Measurements from ENCODE around the gene ROCK2.

The ROCK2 gene

GRCh38 chr2:11144077-11144737 is 200.2 kb downstream of the ROCK2 start:
- DNase-seq = no peak

DNA sequence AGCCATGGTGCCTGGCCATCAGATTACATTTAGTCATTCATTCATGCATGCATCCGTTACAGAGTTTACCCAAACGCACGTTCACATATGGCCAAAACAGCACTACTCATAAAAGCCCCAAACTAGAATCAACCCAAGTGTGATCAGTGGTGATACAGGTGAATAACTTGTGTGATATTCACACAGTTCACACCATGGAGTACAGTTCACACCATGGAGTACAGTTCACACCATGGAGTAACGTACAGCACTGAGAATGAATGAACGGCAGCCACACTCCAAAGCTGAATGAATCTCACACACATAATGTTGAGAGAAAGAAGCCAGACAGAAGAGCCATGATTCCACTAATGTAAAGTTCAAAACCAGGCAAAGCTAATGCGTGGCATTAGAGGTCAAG is 201.4 kb downstream of the ROCK2 start:
- no peak for DNase-seq

DNA sequence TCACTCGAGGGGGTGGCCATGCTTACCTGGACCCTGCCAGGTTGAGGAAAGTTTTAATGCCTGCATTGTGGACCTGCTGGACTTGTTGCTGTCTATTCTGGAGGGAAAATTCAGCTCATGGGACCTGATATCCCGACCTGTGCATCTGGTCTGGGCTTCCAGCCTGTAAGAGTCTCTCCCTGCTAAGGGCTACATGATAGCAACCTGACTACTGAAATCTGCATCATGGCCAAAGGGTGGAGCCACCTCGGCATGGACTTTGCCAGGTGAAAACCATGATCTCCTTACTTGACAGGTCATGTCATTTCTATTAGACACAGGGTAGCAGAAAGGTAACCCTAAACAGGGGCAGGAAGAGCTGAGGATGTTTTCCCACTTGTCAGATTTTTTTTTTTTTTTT is 202.1 kb downstream of the ROCK2 start:
- DNase-seq = no peak

DNA sequence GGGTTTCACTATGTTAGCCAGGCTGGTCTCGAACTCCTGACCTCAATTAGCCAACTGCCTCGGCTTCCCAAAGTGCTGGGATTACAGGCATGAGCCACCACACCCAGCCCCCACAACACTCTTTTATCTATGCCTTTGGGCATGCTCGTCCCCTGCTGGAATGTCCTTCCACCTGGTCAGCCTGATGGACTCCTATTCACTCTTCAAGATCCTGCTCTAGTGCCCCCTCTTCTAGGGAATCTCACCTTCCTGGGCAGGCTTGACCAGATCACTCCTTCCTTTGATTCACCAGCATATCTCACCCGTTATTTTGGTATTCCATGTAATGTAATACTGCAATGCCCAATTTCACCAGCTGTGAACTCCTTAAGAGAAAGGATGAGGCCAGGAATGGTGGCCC is 203.1 kb downstream of the ROCK2 start:
- no peak for DNase-seq

DNA sequence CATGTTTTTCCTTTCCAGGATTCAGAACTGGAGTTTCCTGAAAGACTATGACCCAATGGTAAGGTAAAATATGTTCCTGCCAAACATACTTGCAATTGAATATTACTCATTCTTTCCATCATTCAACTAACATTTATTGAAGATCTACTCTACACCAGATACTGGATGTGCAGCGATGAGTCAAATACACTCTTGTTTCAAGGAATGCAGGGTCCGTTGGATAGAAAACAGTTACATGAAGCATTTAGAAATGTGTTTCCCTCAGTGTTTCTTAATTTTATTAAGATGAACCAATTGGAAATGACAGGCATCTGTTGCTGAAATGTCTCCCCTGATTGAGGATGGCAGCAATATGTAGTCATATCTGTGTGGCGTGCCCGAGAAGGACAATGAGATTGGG is 203.9 kb downstream of the ROCK2 start:
- DNase-seq = no peak

GRCh38 chr2:11134349-11134748 is 210.1 kb downstream of the ROCK2 start:
- no peak for DNase-seq

- no peak for DNase-seq
Observed at GRCh38 chr2:11133936-11134320, 210.5 kb downstream of the ROCK2 start.

DNA sequence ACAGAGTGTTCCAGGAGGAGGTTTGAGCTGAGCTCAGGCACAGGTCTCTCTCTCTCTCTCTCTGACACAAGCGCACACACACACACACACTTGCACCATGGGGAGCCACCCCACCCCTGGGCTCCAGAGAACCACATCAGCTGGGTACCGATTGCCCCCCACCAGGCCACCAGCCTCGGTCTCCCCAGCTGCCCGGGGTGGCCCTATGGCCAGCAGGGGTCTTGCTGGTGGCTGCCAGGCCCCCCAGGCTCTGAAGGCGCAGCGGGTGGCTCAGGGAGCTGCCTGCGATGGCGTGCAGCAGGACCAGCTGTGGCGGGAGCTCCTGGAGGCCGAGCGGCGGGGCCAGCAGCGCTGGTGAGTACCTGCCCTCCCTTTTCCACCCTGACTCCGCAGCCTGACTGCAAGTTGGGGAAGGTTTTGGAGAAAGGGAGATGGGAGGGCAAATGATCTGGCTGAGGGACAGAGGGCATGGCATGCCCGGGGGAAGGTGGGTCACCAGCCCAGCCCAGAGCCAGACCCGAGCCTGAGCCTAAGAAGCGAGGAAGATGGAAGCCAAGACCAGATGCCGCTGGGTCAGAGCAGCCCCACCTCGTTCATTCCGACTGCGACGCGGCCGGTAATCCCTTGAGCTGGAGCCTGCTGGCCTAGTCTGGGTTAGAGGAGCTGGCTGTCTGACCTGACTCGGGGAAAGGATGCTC is 211.0 kb downstream of the ROCK2 start:
- DNase-seq = no peak

- DNase-seq = no peak
Observed at GRCh38 chr2:11132036-11132671, 212.3 kb downstream of the ROCK2 start.

DNA sequence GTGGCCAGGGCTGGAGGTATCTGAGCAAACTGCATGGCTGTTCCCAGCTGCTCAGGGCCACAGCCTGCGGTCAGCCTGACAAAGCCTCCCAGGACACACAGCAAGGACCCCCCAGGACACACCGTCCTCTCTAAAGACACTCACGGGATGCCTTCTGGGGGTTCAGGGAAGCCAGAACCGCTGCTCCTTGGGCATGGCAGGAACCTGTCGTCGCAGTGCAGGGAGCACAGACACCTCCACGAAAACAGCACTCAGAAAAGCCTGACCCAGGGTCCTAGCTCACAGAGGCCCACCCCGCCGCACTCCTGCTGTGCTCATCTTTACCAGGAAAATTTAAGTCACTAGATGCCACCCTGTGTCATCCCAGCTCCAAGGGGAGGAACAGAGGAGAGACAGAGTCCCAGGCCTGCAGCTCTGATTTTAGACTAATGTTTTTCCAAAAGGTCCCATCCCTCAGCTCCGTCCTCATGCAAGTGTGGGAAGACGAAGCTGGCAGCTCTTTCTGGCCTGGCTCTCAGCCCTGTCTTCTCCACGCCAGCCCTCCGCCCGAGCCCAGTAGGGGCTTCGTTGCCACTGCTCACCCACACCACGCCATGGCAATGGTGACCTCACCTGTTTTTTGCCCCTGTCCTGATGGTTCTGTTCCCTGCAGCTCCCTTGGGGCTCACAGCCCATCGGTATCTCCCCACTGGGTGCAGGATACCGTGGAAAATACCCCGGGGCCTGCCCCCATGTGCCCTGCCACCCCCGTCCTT is 213.1 kb downstream of the ROCK2 start:
- DNase-seq = no peak
